Stimulated activated CD8-positive, alpha-beta memory T cell treated with anti-CD3 and anti-CD28 coated beads, Interleukin-12 subunit alpha, Interleukin-12 subunit beta, amount 100 ng/mL, for 1 hour (primary cell): Measurements from ENCODE around the gene GNA14.
"Not testable (repeated sequence)": the region's sequence is repeated elsewhere in the genome, so short reads cannot be mapped to it uniquely, and the experiment has no call there.

ENCODE experiments used
- DNase-seq: peaks from one replicate; pipeline ENCODE4 v3.0.0-alpha.2; 2020; ENCODE audit warnings: low read depth

Gene GNA14

DNA sequence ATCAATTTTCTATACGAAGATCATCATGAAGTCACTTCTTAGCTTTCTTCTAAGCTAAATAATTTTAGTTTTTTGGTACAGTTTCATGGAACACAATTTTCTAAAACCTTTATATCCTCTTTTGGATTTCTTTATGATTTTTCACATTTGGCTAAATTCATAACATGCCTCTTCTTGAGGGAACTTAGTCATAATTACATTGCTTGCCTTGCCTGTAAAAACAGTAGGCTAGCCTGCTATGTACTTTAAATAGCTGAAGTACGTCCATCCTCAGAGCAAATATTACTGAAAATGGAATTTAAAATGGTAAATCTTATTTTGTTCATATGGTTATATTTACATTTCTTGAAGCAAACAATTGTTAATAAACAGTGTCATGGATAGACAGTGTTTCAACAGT is 245.8 kb downstream of the GNA14 start:
- DNase-seq: no peak

- no peak for DNase-seq
Measured at GRCh38 chr9:77399964-77400363, 248.2 kb downstream of the GNA14 start.

GRCh38 chr9:77398581-77398980 is 249.5 kb downstream of the GNA14 start:
- not testable (repeated sequence) for DNase-seq

DNA sequence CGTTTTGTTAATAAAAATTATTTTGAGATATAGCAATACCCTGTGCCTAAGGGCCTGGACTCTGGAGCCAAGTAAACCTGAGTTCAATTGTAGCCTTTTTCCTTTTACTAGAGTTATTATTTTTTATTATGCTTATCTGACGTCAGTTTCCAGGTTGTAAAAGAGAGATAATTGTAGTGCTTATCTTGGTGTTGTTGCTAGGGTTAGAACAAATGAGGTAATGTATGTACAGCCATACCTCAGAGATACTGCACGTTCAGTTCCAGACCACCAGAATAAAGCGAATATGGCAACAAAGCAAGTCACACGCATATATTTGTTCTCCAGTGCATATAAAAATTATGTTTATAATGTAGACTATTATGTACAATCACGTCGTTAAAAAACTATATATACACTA is 255.8 kb downstream of the GNA14 start:
- DNase-seq: no peak

DNA sequence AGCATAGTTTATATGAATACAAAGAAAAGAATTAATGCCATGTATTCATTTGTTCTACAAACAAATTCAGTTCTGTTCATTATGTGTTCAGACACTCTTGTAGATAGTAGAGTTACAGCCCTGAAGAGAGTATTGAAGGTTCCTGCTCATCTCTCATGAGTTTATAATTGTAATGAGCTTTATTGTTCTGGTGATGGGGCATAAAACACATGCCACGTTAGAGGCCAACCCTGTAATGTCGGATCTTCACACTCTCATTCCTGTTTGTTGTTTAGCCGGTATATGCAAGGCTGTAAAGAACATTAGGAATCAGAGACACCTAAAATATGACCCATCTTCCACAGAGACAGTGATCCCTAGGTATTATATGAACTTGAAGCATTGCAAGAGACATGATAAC is 256.3 kb downstream of the GNA14 start:
- DNase-seq: no peak

DNA sequence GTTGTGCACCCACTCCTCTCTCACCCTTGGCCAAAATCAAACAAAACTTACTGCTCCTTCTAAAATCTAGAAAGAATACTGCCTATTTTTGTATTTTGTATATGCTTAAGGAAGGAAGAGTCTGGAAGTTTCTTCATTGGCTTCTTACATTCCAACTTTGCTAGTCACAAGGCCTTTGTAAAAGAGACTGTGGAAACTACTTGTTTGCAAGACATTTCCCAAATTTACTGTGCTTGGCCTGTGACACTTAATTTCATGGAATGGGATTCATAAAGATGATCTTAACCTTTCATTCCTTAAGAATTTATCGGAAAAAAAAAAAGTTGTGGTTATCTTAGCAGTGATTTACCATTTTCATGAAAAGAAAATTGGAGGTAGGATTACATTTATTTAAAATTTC is 261.9 kb downstream of the GNA14 start:
- DNase-seq: no peak

- no peak for DNase-seq
Measured at GRCh38 chr9:77384406-77384805, 263.7 kb downstream of the GNA14 start.

GRCh38 chr9:77375956-77376532 is 272.1 kb downstream of the GNA14 start:
- DNase-seq: no peak

DNA sequence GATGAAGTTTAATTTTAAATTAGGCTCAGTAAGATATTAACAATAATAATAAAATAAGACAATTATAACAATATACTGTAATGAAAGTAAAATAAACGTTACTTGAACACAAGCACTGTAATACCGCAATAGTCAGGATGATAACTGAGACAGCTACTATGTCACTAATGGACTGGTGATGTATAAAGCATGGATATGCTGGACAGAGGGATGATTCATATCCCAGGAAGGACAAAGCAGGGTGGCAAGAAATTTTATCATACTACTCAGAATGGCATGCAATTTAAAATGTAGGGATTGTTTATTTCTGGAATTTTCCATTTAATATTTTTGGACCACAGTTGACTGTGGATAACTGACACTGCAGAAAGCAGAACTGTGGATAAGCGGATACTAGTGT is 273.9 kb downstream of the GNA14 start:
- no peak for DNase-seq
